Measurements from ENCODE around the gene MYH13.

The MYH13 gene

GRCh38 chr17:10251212-10251948 is 121.4 kb downstream of the MYH13 start:
- no peak for DNase-seq (ENCODE audit: low read depth in 3 of 3)
